Measurements from ENCODE around the gene MYMK.
"Not testable (repeated sequence)": the region's sequence is repeated elsewhere in the genome, so short reads cannot be mapped to it uniquely, and the experiment has no call there.

MYMK gene, protein sequence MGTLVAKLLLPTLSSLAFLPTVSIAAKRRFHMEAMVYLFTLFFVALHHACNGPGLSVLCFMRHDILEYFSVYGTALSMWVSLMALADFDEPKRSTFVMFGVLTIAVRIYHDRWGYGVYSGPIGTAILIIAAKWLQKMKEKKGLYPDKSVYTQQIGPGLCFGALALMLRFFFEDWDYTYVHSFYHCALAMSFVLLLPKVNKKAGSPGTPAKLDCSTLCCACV

DNA sequence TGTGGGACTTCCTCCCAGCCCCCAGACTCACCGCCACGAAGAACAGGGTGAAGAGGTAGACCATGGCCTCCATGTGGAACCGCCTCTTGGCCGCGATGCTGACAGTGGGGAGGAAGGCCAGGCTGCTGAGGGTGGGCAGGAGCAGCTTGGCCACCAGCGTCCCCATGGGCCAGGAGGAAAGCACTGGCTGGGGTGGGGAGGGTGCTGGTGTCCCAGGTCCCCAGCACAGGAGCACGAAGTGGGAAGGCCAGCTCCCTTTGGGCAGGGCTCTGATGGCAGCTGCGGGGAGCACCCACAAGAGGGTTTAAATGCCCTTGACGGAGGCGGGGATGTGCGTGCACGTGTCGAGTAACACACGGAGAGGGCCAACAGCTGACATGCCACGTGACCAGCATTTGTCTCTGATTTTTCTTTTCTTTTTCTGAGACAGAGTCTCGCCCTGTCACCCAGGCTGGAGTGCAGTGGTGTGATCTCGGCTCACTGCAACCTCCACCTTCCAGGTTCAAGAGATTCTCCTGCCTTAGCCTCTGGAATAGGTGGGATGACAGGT lies at the start of gene MYMK:
TSS of gene MYMK (minus strand) at position 281 of the 550 bp plus-strand sequence. CDS start at position 166, 115 bp downstream.
- no peak for DNase-seq (ENCODE audit: low read depth in 2 of 2)

DNA sequence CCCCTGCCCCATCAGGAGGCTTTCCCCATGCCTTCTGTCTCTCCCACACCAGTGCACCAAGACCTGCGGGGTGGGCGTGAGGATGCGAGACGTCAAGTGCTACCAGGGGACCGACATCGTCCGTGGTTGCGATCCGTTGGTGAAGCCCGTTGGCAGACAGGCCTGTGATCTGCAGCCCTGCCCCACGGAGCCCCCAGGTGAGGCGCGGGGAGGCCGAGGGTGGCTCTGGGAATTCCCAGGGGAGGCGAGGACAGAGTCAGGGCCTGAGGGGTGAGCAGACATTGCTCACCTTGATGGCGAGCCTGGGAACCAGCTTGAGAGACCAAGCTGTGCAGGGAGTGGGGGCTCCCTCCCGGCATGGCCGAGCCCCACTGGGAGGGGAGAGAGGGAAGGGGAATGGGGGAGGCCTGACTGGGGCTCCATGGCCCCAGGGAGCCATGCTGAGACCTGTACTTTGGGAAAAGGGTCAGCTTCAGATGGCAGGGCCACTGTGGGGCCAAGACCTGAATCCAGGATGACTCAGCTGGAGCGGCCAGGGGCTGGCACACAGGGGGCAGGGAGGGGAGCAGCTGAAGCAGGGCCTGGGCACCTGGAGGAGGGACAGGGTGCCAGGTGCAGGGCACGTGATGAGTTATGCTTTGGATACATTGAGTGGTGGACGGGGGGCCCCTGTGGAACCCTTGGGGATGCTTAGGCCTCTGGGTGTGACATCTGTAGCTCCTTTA lies 49.2 kb upstream of the MYMK start:
- DNase-seq (ENCODE audit: low read depth in 2 of 2): no peak

DNA sequence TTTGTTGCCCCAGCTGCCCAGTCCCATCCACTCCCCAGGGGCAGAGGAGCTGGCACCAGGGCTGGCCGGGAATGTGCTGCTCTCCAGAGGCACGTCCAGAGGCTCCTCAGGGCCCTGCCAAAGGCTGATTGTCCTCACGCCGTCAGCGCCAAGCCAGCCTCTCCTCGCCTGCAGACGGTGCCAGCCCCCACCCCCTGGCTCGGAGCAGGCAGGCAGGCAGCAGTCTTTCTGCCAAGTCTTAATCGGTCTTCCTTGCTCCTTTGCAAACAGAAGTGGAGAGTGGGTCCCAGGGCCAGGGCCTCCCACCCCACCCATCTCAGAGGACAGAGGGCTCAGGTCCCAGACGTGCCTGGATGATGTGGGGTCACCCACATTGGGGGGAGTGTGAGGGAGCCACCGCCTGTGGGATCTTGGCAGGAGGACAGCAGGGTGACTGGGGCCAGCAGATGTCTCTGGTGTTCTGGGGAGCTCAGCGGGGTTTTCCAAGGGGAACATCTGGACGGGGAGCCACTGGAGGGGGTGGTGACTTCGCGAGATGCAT lies 48.1 kb upstream of the MYMK start:
- no peak for DNase-seq (ENCODE audit: low read depth in 2 of 2)

DNA sequence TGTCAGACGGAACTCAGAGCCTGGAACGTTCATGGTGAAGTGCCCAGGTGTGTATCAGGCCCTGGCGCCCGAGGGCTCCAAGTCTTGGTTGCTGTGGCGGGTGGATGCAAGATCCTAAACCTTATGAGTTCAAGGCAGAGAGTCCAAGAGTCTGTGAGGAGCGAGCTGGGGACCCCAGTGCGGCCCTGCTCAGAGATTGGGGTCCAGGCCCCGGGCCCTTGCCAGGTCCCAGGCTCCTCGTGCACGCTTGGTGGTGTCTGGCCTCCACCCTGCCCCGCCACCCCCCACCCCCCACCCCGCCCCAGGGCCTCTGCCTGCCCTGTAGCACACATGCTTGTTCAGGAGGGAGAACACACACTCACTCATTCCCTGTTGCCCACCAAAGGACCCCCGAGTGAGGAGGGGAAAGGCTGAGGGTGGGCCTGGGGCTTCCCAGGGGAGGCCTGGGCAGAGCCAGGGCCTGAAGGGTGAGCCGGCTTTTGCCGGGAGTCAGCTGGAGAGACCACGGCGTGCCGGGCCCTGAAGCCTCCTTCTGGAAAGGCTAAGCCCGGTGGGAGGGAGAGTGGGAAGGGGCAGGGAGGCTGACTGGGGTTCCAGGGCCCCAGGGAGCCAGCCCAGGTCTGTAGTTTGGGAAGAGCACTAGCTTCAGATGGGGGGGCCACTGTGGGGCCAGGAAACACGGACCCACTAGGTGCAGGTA lies 47.3 kb upstream of the MYMK start:
- no peak for DNase-seq (ENCODE audit: low read depth in 2 of 2)

DNA sequence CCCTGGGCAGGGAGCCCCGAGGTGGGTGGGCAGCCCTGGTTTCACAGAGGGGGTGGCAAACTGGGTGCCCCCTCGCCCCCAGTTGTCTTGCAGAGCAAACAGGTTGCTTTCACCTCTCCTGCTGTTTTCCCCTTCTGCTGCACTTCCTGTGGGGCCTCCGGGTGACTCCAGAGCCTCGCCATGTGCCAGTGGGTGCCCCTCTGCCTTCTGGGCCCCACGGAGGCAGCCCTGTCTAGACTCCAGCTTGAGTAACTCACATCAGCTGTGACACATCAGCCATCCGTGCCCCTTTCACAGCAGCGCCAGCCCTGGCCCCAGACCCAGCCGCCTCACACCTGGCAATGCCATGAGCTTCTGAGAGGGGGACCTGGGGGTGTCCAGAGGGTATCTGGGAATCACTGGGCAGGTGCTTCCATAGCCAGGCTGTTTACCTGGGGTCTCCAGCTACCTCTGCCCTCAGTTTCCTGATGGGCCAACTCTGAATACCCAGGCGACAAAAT lies 46.7 kb upstream of the MYMK start:
- DNase-seq (ENCODE audit: low read depth in 2 of 2): no peak

DNA sequence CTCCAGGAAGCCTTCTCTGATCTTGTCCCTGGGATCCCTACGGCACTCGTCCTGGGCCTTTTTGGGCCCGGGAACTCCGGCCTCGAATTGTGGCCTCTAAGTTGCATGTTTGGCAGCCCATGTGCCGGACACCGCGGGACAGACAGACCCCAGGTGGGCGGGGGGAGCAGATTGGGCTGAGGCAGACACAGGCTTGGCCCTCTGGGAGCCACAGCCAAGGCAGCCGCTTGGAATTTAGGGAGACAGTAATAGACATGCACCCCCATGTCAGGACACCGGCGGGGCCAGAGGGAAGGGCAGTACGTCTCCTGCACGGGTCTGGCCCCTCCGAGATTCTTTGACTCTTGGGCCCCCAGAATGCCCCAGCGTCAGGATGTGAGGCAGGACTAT lies 45.9 kb upstream of the MYMK start:
- DNase-seq (ENCODE audit: low read depth in 2 of 2): no peak

DNA sequence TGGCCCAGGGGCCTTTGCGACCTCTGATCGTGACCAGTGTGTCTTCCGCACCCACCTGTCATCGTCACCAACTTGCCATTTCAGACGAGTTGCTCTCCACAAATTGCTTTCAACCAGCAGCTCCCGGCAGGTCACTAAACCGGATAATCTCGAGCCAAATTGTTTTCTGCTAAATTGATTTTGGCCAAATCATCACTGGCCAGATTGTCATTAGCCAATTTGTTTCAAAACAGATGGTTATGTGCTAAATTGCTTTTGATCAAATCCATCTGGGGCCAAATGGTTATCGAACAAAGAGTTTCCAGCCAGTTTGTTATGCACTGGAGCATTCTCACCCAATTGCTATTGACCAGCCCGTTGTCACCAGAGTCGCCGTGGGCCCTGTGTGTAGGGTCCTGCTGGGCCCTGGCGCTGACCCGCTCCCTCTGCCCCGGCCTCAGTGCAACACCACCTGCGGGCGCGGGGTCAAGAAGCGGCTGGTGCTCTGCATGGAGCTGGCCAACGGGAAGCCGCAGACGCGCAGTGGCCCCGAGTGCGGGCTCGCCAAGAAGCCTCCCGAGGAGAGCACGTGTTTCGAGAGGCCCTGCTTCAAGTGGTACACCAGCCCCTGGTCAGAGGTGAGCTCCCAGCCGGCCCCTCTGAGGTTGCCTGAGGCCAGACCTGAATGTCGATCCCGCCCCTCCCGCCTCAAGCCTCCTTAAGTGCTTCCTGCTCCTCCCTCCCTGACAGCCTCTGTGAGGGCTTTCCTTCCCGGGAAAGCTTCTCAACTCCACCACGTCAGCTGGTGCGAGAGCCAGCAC lies 45.3 kb upstream of the MYMK start:
- DNase-seq (ENCODE audit: low read depth in 2 of 2): no peak

DNA sequence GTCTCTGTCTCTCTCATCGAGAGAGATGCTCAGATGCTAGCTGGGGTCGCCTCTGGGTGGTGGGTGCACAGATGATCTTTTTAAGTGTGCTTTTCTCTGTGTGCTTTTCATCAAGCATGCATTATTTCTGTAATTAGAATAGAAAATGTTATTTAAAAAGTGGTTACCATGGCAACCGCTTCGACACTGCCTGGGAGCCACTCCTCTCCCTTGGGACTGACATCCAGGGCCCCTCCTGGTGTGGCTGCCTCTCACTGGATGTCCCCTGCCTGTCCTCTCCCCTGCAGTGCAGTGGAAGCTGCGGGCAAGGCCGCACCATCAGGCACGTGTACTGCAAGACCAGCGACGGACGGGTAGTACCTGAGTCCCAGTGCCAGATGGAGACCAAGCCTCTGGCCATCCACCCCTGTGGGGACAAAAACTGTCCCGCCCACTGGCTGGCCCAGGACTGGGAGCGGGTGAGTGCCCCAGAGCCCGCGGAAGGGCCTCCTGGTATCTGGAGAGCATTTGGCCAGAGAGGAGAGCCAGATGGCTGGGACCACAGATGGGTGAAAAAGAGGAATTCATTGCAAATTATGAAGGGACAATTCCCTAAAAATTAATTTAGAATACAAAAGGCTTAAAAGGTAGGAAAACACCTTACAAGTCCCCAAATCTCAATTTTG lies 44.5 kb upstream of the MYMK start:
- DNase-seq (ENCODE audit: low read depth in 2 of 2): no peak

DNA sequence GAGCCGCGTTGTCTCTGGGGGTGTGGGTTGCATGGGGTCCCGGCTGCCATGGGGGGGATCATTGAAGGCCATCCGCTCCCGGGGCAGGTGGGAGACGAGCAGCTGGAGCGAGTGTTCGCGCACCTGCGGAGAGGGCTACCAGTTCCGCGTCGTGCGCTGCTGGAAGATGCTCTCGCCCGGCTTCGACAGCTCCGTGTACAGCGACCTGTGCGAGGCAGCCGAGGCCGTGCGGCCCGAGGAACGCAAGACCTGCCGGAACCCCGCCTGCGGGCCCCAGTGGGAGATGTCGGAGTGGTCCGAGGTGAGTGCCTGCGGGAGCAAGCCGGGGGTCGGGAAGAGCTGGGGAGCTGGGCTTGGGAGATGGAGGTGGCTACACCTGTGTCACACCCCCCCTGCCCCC lies 43.4 kb upstream of the MYMK start:
- no peak for DNase-seq (ENCODE audit: low read depth in 2 of 2)

DNA sequence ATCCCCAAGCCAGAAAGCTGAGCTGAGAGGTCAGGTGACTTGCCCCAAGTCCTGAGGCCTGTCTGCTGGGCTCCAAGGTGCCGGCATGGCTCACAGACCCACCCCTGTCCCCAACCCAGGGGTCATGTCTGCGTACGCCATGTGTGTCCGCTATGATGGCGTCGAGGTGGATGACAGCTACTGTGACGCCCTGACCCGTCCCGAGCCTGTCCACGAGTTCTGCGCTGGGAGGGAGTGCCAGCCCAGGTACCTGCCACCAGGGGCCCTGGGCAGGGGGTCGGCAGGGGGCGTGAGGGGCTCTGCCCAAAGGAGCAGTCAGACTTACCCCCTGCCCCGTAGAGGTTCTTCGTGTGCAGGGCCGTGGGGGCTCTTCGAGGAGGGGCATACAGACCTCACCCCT lies 42.1 kb upstream of the MYMK start:
- DNase-seq (ENCODE audit: low read depth in 2 of 2): no peak

DNA sequence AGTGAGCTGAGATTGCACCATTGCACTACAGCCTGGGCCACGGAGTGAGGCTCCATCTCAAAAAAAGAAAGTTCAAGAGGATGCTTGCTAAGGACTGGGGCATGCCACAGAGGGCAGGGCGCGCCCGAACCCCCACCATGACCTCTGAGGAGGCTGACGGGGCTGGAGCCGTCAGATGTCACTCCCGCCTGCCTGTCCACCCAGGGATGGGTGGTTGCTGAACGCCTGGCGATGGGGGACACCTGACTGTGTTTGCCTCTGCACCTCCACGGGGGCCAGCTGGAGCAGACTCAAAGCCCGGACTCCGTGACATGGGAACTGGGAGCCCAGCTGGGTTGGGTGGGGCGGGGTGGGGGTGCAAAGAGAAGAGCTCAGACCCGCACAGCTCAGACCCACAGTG lies 41.6 kb upstream of the MYMK start:
- DNase-seq (ENCODE audit: low read depth in 2 of 2): no peak

DNA sequence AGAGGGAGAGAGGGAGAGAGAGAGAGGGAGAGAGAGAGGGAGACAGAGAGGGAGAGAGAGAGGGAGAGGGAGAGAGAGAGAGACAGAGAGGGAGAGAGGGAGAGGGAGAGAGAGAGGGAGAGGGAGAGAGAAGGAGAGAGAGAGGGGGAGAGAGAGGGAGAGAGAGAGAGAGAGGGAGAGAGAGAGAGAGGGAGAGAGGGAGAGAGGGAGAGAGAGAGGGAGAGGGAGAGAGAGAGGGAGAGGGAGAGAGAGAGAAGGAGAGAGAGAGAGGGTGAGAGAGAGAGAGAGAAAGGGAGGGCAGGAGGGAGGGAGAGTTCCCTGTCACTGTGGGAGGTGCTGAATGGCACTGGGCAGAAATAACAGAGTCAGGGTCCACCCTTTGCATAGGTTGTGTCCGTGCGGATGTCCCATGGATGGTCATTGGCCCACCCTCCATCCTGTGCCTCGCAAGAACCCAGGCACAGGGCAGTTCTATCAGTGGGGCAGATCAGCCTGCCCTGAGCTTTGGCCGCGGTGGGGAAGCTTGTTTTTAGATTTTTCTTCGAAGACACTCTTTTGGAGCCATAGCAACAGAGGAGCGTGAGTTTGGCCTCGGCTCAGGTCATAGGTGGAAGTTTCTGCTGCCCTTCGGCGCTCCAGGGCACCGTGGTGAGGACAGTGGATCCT lies 39.8 kb upstream of the MYMK start:
- no peak for DNase-seq (ENCODE audit: low read depth in 2 of 2)

DNA sequence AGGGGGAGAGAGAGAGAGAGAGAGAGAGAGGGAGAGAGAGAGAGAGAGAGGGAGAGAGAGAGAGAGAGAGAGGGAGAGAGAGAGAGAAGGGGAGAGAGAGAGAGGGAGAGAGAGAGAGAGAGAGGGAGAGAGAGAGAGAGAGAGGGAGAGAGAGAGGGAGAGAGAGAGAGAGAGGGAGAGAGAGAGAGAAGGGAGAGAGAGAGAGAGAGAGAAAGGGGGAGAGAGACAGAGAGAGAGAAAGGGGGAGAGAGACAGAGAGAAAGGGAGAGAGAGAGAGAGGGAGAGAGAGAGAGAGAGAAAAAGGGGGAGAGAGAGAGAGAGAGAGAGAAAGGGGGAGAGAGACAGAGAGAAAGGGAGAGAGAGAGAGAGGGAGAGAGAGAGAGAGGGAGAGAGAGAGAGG lies 39.1 kb upstream of the MYMK start:
- DNase-seq (ENCODE audit: low read depth in 2 of 2): not testable (repeated sequence)

DNA sequence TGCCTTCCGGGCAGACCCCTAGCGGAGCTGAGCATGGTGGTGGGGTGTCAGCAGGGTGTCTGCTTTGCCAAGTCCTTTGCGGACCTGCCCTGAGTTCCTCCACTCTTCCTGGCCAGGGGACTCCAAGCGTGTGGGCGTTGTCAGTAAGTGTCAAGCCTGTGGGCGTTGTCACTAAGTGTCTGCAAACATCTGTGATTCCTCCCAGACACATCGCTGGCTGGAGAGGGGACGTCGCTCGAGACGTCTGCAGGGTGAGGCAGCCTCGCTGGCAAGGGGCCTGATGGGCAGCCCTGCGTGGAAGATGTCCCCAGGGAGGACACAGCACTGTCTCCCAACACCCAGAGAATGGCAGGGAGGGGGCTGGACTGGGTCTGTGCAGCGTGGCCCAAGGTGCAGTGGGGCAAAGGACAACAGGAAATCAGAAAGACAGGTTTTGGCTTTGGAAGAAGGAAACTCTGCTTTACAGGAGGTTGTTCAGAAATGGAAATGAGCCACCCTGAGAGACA lies 38.6 kb upstream of the MYMK start:
- no peak for DNase-seq (ENCODE audit: low read depth in 2 of 2)

DNA sequence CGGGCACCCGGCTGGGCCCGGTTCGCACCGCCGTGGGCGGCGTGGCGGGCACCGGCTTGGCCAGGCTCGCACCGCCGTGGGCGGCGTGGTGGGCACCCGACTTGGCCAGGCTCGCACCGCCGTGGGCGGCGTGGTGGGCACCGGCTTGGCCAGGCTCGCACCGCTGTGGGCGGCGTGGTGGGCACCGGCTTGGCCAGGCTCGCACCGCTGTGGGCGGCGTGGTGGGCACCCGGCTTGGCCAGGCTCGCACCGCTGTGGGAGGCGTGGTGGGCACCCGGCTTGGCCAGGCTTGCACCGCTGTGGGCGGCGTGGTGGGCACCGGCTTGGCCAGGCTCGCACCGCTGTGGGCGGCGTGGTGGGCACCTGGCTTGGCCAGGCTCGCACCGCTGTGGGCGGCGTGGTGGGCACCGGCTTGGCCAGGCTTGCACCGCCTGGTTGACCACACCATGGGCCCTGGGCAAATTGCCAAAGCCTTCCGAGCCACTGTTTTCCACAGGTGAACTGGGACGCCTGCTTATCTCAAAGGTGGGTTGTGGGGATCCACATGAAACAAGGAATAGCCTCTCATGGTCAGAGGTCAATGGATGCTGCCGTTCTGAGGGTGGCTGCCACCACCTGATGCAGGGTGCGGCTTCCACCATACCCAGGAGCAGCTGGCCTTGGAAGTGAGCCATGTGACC lies 38.0 kb upstream of the MYMK start:
- DNase-seq (ENCODE audit: low read depth in 2 of 2): no peak

DNA sequence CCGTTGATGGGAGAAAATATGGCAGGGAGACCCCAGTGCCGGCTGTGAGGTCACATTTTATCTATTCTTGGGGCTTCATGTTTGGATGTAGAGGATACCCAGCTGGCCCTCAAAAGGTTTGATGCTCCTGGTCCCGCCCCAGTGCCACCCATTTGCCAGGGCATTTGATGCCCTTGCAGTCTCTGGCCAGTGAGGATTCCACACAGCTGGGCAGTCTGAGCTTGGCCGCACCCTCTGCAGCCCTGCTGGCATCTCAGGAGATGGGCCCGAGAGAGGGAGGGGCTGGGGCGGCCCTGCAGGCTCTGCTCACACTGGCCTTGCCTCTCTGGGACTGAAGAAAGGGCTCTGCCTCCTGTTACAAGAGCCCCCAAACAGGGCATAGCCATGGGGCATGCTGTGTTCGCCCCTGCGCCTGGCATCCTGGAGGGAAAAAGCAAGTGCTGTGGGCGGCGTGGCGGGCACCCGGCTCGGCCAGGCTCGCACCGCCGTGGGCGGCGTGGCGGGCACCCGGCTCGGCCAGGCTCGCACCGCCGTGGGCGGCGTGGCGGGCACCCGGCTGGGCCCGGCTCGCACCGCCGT lies 37.3 kb upstream of the MYMK start:
- no peak for DNase-seq (ENCODE audit: low read depth in 2 of 2)

DNA sequence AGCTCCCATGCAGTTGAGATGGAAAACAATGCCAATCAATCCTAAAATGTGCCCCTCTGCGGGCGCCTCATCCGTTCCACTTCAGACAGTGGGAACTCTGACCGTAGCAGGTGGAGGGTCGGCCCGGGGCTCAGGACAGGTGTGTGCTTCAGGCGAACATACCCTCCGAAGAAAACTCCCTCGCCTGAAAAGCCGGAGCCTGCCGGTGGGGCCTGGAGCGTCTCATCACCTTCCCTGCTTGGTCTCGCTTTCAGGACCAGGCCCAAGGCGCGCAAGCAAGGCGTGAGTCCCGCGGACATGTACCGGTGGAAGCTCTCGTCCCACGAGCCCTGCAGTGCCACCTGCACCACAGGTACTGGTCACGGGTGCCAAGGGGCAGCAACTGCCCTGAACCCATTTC lies 36.2 kb upstream of the MYMK start:
- no peak for DNase-seq (ENCODE audit: low read depth in 2 of 2)

DNA sequence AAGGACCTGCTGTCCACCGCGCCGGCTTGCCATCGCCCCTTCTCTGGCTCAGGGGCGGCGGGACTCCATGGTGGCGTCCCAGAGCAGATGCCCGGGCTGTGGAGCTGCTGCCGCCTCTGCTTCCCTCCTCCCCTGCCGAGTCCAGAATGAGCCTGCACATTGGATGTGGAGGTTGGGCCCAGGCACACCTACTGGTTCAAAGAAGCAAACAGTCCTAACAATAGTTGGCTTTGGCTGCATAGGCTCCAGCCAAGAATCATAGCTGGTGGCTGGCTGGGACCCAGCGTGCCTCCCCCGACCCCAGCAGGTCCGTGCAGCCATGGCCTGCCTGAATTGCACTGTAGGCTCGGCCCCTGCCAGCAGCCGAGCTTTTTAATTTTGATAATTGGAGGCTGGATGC lies 35.6 kb upstream of the MYMK start:
- DNase-seq (ENCODE audit: low read depth in 2 of 2): no peak
